Peyer's patch (tissue), 4 donors: Measurements from ENCODE around the gene KLK6. TPM values are rescaled to one million over a fixed set of nuclear protein-coding genes. Genes with fewer than 3 reads are reported as not detected.

Experiments used
- DNase-seq, 3 donors: peaks; one replicate each; pipeline ENCODE4 v3.0.0-alpha.2; 2017 to 2019
- H3K27ac ChIP-seq, 4 donors: fragments of 200-600 bp; sonication (generic); one replicate each; pipeline ENCODE4 v1.5.1; 2016 to 2019
- H3K27me3 ChIP-seq, 2 donors: fragments of 200-600 bp; sonication (generic); one replicate each; pipeline ENCODE4 v1.5.1; 2019
- H3K36me3 ChIP-seq, 3 donors: fragments of 200-600 bp; sonication (generic); one replicate each; pipeline ENCODE4 v1.5.1; 2016 to 2019
- H3K4me1 ChIP-seq, 4 donors: fragments of 200-600 bp; sonication (generic); one replicate each; pipeline ENCODE4 v1.5.1; 2016 to 2019
- H3K4me3 ChIP-seq, 4 donors: fragments of 200-600 bp; sonication (generic); 1 replicate in 3 of 4; 2 replicates in 1 of 4; pipeline ENCODE4 v1.5.1; 2016 to 2019; ENCODE audit warnings: mild to moderate bottlenecking in 1 of 4
- H3K9me3 ChIP-seq, 4 donors: fragments of 200-600 bp; sonication (generic); one replicate each; pipeline ENCODE4 v1.5.1; 2016 to 2019; ENCODE audit warnings: mild to moderate bottlenecking in 1 of 4
- POLR2A ChIP-seq, 2 donors: fragments of 450-650 bp; IDR thresholded peaks; one replicate each; pipeline ENCODE4 v1.5.1; 2017; ENCODE audit warnings: antibody characterized with exemption in 2 of 2, mild to moderate bottlenecking in 2 of 2, moderate library complexity in 2 of 2
- total RNA-seq, 4 donors: library from RNA; depleted of rRNA; stranded (reverse); fragments of >200 nt; gene quantifications; one replicate each; pipeline ENCODE4 v1.1.0, GENCODE V29; 2016
- TF ChIP-seq, protein P1 (sequence below), 6 experiments: fragments of 450-650 bp in 4 of 6; fragments of 200-600 bp in 2 of 6; sonication (generic) in 1 of 6; IDR thresholded peaks; one replicate each; pipeline ENCODE4 v1.5.1; 2017 to 2019; ENCODE audit warnings: antibody characterized with exemption in 6 of 6, mild to moderate bottlenecking in 3 of 6, moderate library complexity in 1 of 6

The KLK6 gene
- total RNA-seq, 4 donors from 2014 or later = not detected

DNA sequence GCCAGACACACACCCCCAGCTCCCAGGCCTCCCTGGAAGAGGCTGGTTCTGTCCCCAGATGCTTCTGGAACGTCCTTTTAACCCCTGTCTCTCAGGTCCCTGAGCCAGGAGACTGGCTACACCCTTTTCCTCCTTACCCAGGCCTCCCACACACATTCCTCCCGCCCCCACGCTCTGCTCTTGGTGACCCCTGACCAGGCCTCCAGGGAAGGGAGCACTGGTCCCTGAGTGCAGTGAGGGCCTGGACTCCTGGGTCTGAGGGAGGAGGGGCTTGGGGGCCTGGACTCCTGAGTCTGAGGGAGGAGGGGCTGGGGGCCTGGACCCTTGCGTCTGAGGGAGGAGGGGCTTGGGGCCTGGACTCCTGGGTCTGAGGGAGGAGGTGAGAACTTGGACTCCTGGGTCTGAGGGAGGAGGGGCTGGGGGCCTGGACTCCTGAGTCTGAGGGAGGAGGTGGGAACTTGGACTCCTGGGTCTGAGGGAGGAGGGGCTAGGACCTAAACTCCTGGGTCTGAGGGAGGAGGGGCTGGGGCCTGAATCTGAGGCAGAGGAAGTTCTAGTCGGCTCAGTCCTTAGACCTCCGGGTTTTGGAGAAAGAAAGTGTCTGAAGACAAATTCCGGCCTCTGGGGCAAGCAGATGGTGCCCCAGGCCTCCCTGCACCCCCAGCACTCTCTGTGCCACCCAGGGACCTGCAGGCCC, 527 bp downstream of the KLK6 start:
- Histone ChIP-seq H3K4me3 (no peak overlapping the region), H3K27me3 (no peaks in the 10 kb centered on the region), H3K27ac (no peak overlapping the region), H3K36me3 (no peaks in the 10 kb centered on the region), H3K9me3 (no peaks in the 10 kb centered on the region), H3K4me1 (no peaks in the 10 kb centered on the region)
- TF ChIP-seq, protein P1, sequence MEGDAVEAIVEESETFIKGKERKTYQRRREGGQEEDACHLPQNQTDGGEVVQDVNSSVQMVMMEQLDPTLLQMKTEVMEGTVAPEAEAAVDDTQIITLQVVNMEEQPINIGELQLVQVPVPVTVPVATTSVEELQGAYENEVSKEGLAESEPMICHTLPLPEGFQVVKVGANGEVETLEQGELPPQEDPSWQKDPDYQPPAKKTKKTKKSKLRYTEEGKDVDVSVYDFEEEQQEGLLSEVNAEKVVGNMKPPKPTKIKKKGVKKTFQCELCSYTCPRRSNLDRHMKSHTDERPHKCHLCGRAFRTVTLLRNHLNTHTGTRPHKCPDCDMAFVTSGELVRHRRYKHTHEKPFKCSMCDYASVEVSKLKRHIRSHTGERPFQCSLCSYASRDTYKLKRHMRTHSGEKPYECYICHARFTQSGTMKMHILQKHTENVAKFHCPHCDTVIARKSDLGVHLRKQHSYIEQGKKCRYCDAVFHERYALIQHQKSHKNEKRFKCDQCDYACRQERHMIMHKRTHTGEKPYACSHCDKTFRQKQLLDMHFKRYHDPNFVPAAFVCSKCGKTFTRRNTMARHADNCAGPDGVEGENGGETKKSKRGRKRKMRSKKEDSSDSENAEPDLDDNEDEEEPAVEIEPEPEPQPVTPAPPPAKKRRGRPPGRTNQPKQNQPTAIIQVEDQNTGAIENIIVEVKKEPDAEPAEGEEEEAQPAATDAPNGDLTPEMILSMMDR (IDR thresholded peaks at IDR 0.05) = no peak
- no peak for TF ChIP-seq POLR2A (IDR thresholded peaks at IDR 0.05)
- DNase-seq = no peak

DNA sequence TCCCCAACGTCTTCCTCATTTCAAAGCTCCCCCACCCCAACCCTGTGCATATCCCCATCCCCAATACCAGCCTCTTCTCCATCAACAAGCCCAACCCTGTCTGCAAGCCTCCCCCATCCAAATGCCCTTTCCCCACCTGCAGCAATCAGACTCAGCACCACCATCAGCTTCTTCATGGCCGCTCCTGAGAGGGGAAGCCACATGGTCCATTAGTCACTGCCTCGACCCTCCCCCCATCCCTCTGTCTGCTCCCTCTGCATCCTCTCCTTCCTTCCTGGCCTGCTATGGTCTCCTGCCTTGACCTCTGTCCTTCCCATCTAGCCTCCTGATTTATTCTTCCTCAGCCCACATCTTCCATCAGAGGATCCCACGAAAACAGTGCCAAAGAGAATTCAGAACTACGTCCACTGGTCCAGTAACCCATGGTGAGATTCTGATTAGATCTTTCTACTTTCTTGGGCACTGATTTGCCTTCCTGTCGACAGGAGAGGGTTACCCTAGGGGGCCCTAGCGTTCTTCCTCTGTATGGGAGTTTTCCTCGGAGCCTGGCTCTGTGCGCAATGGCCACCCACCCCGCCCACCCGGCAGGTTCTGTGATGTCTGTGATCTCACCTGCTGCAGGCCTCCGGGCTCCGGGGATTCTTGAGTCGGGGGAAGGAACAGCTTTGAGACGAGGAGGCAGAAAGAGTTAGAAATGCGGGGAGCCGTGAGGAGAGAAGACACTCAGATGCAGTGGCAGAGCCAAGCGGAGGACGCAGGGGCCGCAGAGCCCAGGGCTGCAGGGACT, 1.3 kb downstream of the KLK6 start:
- no peak for TF ChIP-seq POLR2A (IDR thresholded peaks at IDR 0.05)
- TF ChIP-seq, protein P1 (IDR thresholded peaks at IDR 0.05) = no peak
- DNase-seq = no peak
- H3K36me3 ChIP-seq = no peaks in the 10 kb centered on the region
- no peaks in the 10 kb centered on the region for H3K27me3 ChIP-seq
- H3K27ac ChIP-seq = no peak overlapping the region
- H3K9me3 ChIP-seq = no peaks in the 10 kb centered on the region
- H3K4me1 ChIP-seq = no peaks in the 10 kb centered on the region
- H3K4me3 ChIP-seq = no peak overlapping the region

DNA sequence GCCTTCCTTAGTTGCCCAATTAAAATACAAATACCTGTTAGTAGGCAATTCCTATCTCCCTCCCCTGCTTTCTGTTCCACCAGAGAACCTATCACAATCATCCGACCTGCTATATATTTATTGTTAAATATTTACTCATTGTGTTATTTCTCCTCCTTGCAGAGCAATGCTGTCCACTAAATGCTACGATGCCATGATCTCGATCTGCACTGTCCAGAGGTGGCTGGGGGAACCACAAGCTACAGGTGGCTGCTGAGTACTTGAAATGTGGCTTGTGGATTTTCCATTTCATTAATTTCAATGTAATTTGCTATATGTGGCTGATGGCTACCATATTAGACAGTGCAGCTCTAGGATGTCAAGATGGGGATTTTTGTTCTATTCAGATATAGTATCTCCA, 5.1 kb downstream of the KLK6 start:
- DNase-seq = no peak
- no peaks in the 10 kb centered on the region for H3K9me3 ChIP-seq
- no peak overlapping the region for H3K27ac ChIP-seq
- H3K36me3 ChIP-seq = no peaks in the 10 kb centered on the region
- H3K27me3 ChIP-seq = no peaks in the 10 kb centered on the region
- no peaks in the 10 kb centered on the region for H3K4me1 ChIP-seq
- TF ChIP-seq POLR2A (IDR thresholded peaks at IDR 0.05) = no peak
- TF ChIP-seq, protein P1 (IDR thresholded peaks at IDR 0.05) = no peak
- no peak overlapping the region for H3K4me3 ChIP-seq

DNA sequence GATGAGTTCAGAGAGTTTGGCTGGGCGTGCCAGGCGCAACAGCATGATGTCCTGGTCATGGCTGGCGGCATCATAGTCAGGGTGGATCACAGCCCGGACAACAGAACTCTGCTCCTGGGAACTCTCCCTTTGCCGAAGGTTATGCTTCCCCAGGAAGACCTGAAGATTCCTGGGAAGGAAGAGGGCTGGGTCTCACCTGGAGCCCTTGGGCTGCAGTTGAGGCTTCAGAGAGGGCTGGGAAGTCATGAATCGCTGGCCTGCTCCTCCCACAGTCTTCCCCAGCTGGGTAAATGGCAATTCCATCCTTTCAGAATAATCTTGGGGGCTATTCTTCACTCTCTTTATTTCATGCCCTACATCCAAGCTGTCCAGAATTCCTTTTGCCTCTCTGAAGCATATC, 6.0 kb downstream of the KLK6 start:
- no peaks in the 10 kb centered on the region for H3K27me3 ChIP-seq
- no peaks in the 10 kb centered on the region for H3K9me3 ChIP-seq
- no peak for TF ChIP-seq POLR2A (IDR thresholded peaks at IDR 0.05)
- TF ChIP-seq, protein P1 (IDR thresholded peaks at IDR 0.05) = no peak
- DNase-seq = no peak
- no peaks in the 10 kb centered on the region for H3K4me1 ChIP-seq
- no peak overlapping the region for H3K4me3 ChIP-seq
- no peaks in the 10 kb centered on the region for H3K36me3 ChIP-seq
- no peak overlapping the region for H3K27ac ChIP-seq

DNA sequence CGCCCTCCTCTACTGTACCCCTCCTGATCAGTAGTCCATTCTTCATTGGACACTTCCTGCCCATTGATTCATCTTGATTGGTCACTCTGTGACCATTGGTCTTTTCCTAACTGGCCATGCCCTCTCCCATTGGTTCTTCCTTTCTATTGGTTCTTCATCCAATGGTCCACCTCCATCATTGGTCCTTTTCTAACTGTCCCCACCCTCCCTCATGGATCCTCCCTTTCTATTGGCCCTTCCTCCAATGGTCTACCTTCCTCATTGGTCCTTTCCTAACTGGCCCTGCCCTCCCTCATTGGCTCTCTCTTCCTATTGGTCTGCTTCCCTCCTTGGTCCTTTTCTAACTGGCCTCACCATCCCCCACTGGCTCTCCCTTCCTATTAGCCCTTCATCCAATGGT, 7.1 kb downstream of the KLK6 start:
- Histone ChIP-seq H3K4me3 (no peak overlapping the region), H3K9me3 (no peaks in the 10 kb centered on the region), H3K4me1 (no peaks in the 10 kb centered on the region), H3K27me3 (no peaks in the 10 kb centered on the region), H3K27ac (no peak overlapping the region), H3K36me3 (no peaks in the 10 kb centered on the region)
- TF ChIP-seq, protein P1 (IDR thresholded peaks at IDR 0.05) = no peak
- no peak for TF ChIP-seq POLR2A (IDR thresholded peaks at IDR 0.05)
- no peak for DNase-seq
